H9 (cell line): Measurements from ENCODE around the gene SCUBE3. TPM values are rescaled to one million over a fixed set of nuclear protein-coding genes. Genes with fewer than 3 reads are reported as not detected.

Experiments
- DNase-seq: peaks from one replicate; pipeline ENCODE4 v3.0.0-alpha.2; 2017
- H2AFZ ChIP-seq: one replicate; pipeline ENCODE4 v1.6.1; 2013; ENCODE audit warnings: mild to moderate bottlenecking, low read length, control low read depth, moderate library complexity
- H2AK5ac ChIP-seq: 2 replicates; pipeline ENCODE4 v1.6.1; 2013; ENCODE audit warnings: low read length, control low read depth, mixed read lengths; ENCODE audit not compliant: insufficient read length
- H2BK120ac ChIP-seq: one replicate; pipeline ENCODE4 v1.6.1; 2013; ENCODE audit warnings: low read depth, mild to moderate bottlenecking, low read length, control low read depth, inconsistent platforms; ENCODE audit not compliant: poor library complexity, severe bottlenecking
- H2BK12ac ChIP-seq: 2 replicates; pipeline ENCODE4 v1.6.1; 2013; ENCODE audit warnings: low read length, control low read depth, mixed read lengths, low read depth; ENCODE audit not compliant: insufficient read length
- H2BK15ac ChIP-seq: 2 replicates; pipeline ENCODE4 v1.6.1; 2013; ENCODE audit warnings: low read depth, low read length, control low read depth
- H2BK20ac ChIP-seq: one replicate; pipeline ENCODE4 v1.6.1; 2013; ENCODE audit warnings: low read depth, mild to moderate bottlenecking, low read length, control low read depth, inconsistent platforms; ENCODE audit not compliant: poor library complexity, severe bottlenecking
- H2BK5ac ChIP-seq: 2 replicates; pipeline ENCODE4 v1.6.1; 2013; ENCODE audit warnings: low read length, control low read depth, mixed read lengths; ENCODE audit not compliant: insufficient read length
- H3K14ac ChIP-seq: 2 replicates; pipeline ENCODE4 v1.6.1; 2013; ENCODE audit warnings: low read length, control low read depth; ENCODE audit not compliant: insufficient read depth
- H3K18ac ChIP-seq: 2 replicates; pipeline ENCODE4 v1.6.1; 2013; ENCODE audit warnings: low read depth, mild to moderate bottlenecking, mixed read lengths, low read length, control low read depth; ENCODE audit not compliant: insufficient read length
- H3K23ac ChIP-seq: 2 replicates; pipeline ENCODE4 v1.6.1; 2013; ENCODE audit warnings: low read length, control low read depth, mixed read lengths, low read depth; ENCODE audit not compliant: insufficient read length
- H3K23me2 ChIP-seq: 2 replicates; pipeline ENCODE4 v1.6.1; 2013; ENCODE audit warnings: low read depth, mild to moderate bottlenecking, mixed read lengths, low read length, control low read depth; ENCODE audit not compliant: insufficient read length, poor library complexity, severe bottlenecking
- H3K27ac ChIP-seq: 2 replicates; pipeline ENCODE4 v1.5.1; 2013; ENCODE audit warnings: low read length, control low read depth, mixed read lengths, low read depth; ENCODE audit not compliant: insufficient read length
- H3K27me3 ChIP-seq: 2 replicates; pipeline ENCODE4 v1.6.1; 2013; ENCODE audit warnings: low read length, control low read depth, inconsistent platforms; ENCODE audit not compliant: insufficient read depth
- H3K4ac ChIP-seq: 2 replicates; pipeline ENCODE4 v1.6.1; 2013; ENCODE audit warnings: low read depth, mild to moderate bottlenecking, control low read depth, inconsistent platforms, low read length, moderate library complexity
- H3K4me1 ChIP-seq: 2 replicates; pipeline ENCODE4 v1.6.1; 2013; ENCODE audit warnings: low read length, control low read depth, inconsistent platforms; ENCODE audit not compliant: insufficient read depth
- H3K4me2 ChIP-seq: 2 replicates; pipeline ENCODE4 v1.6.1; 2013; ENCODE audit warnings: low read length, control low read depth, mixed read lengths; ENCODE audit not compliant: insufficient read length, insufficient read depth
- H3K56ac ChIP-seq: 2 replicates; pipeline ENCODE4 v1.6.1; 2013; ENCODE audit warnings: low read depth, mild to moderate bottlenecking, mixed read lengths, low read length, control low read depth; ENCODE audit not compliant: insufficient read length
- H3K79me1 ChIP-seq: 2 replicates; pipeline ENCODE4 v1.6.1; 2013; ENCODE audit warnings: low read depth, mild to moderate bottlenecking, moderate library complexity, low read length, control low read depth, inconsistent platforms; ENCODE audit not compliant: insufficient read depth, poor library complexity, severe bottlenecking
- H3K79me2 ChIP-seq: 2 replicates; pipeline ENCODE4 v1.6.1; 2013; ENCODE audit warnings: low read length, control low read depth, inconsistent platforms; ENCODE audit not compliant: insufficient read depth
- H3K9ac ChIP-seq: 2 replicates; pipeline ENCODE4 v1.6.1; 2013; ENCODE audit warnings: low read length, control low read depth, mixed read lengths; ENCODE audit not compliant: insufficient read length; ENCODE audit errors: extremely low read depth
- H3K9me3 ChIP-seq: one replicate; pipeline ENCODE4 v1.6.1; 2013; ENCODE audit warnings: low read depth, low read length, inconsistent platforms; ENCODE audit not compliant: control insufficient read depth
- H3T11ph ChIP-seq: one replicate; pipeline ENCODE4 v1.6.1; 2013; ENCODE audit warnings: mild to moderate bottlenecking, low read length, control low read depth, inconsistent platforms
- H4K20me1 ChIP-seq: one replicate; pipeline ENCODE4 v1.6.1; 2013; ENCODE audit not compliant: control insufficient read depth, insufficient read length, insufficient read depth
- H4K5ac ChIP-seq: 2 replicates; pipeline ENCODE4 v1.6.1; 2013; ENCODE audit warnings: low read depth, mild to moderate bottlenecking, mixed read lengths, low read length, control low read depth; ENCODE audit not compliant: insufficient read length
- H4K8ac ChIP-seq: replicated peaks from 2 replicates; pipeline ENCODE4 v1.6.1; 2013; ENCODE audit warnings: low read length, control low read depth, mixed read lengths, low read depth; ENCODE audit not compliant: insufficient read length
- H4K91ac ChIP-seq: 2 replicates; pipeline ENCODE4 v1.6.1; 2013; ENCODE audit warnings: low read depth, mild to moderate bottlenecking, moderate library complexity, mixed read lengths, low read length, control low read depth; ENCODE audit not compliant: insufficient read length
- H3K27ac Mint-ChIP-seq, 3 experiments: 2 replicates in 2 of 3; 3 replicates in 1 of 3; pipeline ENCODE4 v1.8.0; 2020 to 2021; ENCODE audit warnings: mixed read lengths in 3 of 3, mild to moderate bottlenecking in 1 of 3, moderate library complexity in 1 of 3
- H3K27me3 Mint-ChIP-seq: 2 replicates; pipeline ENCODE4 v1.8.0; 2021; ENCODE audit warnings: low read depth, mild to moderate bottlenecking, moderate library complexity, mixed read lengths
- H3K36me3 Mint-ChIP-seq, 3 experiments: 2 replicates in 2 of 3; 3 replicates in 1 of 3; pipeline ENCODE4 v1.8.0; 2020 to 2021; ENCODE audit warnings: low read depth in 3 of 3, mixed read lengths in 3 of 3; ENCODE audit not compliant: insufficient read depth in 1 of 3
- H3K4me1 Mint-ChIP-seq, 2 experiments: 2 replicates each; pipeline ENCODE4 v1.8.0; 2020; ENCODE audit warnings: mixed read lengths in 2 of 2
- H3K4me3 Mint-ChIP-seq, 2 experiments: 2 replicates in 1 of 2; 3 replicates in 1 of 2; pipeline ENCODE4 v1.8.0; 2020 to 2021; ENCODE audit warnings: mild to moderate bottlenecking in 2 of 2, mixed read lengths in 2 of 2, moderate library complexity in 1 of 2
- H3K9me3 Mint-ChIP-seq, 2 experiments: 2 replicates in 1 of 2; 3 replicates in 1 of 2; pipeline ENCODE4 v1.8.0; 2020; ENCODE audit warnings: mild to moderate bottlenecking in 2 of 2, mixed read lengths in 2 of 2, moderate library complexity in 1 of 2
- CTCF ChIP-seq: fragments of 200-600 bp; sonication (generic); conservative IDR thresholded peaks from 3 replicates; pipeline ENCODE4 v1.8.0; 2021; ENCODE audit warnings: antibody characterized with exemption, mild to moderate bottlenecking
- WGBS: extraction: QIAGEN DNeasy Blood & Tissue Kit; methylation state at CpG from one replicate; pipeline ENCODE4 v1.1.7; 2013; ENCODE audit warnings: missing lambda C conversion rate, low lambda C conversion rate, mixed read lengths; ENCODE audit not compliant: insufficient read length; ENCODE audit errors: extremely low coverage; 5-methylcytosine and 5-hydroxymethylcytosine counted together
- total RNA-seq: library from RNA; stranded (reverse); gene quantifications from 2 replicates; pipeline ENCODE4 v1.2.1, GENCODE V29; 2021

The SCUBE3 gene
- total RNA-seq, 1 experiment from 2014 or later, result 2.7 TPM

GRCh38 chr6:35280903-35281302 lies 67.1 kb downstream of the SCUBE3 start:
- Histone ChIP-seq H3K14ac (no peak overlapping the region), H2BK5ac (no peak overlapping the region), H4K20me1 (no peaks in the 10 kb centered on the region), H2BK120ac (no peak overlapping the region), H2BK12ac (no peak overlapping the region), H2BK15ac (no peak overlapping the region), H2AFZ (no peak overlapping the region), H2BK20ac (no peak overlapping the region), H3K4me2 (no peak overlapping the region), H3K18ac (no peak overlapping the region), H3K27me3 (no peaks in the 10 kb centered on the region), H3K79me2 (no peaks in the 10 kb centered on the region), H3K9ac (no peak overlapping the region), H3K9me3 (no peaks in the 10 kb centered on the region), H3T11ph (no peak overlapping the region), H3K4me1 (no peaks in the 10 kb centered on the region), H4K8ac (no peak overlapping the region), H3K23ac (no peak overlapping the region), H3K27ac (no peak overlapping the region), H4K5ac (no peak overlapping the region), H3K4ac (no peak overlapping the region), H4K91ac (no peak overlapping the region), H3K79me1 (no peaks in the 10 kb centered on the region), H2AK5ac (no peak overlapping the region), H3K23me2 (no peaks in the 10 kb centered on the region), H3K56ac (no peak overlapping the region)
- TF ChIP-seq CTCF, result no peak
- WGBS, result no CpG with 5 or more reads among the region's 4 CpGs
- DNase-seq, result no peak
- Mint-ChIP-seq H3K36me3 (peaks cover 2 to 30% (median 13%) of the 10 kb centered on the region in 3 experiments; a peak in 6 of 7 replicates), H3K9me3 (no peaks in the 10 kb centered on the region), H3K4me3 (no peak overlapping the region), H3K27me3 (no peaks in the 10 kb centered on the region; the same call in 1 of the 2 replicates), H3K4me1 (no peaks in the 10 kb centered on the region), H3K27ac (no peak overlapping the region)
